Measurements from ENCODE around the gene CEP44.

Gene CEP44

GRCh38 chr4:174283507-174284471 is at the start of gene CEP44, which contains the start of gene FBXO8:
Gene CEP44 (plus strand): TSS chr4:174283911. CDS start chr4:174299122, 15,211 bp downstream.
Gene FBXO8 (minus strand): TSS chr4:174283667. CDS start chr4:174263092, 20,575 bp downstream.
- no peaks in the 10 kb centered on the region for H3K9me3 ChIP-seq
- H3K36me3 ChIP-seq = no peaks in the 10 kb centered on the region
- peak within 1 kb of the TSS; percentile 99 for H3K27ac ChIP-seq
- no peak for TF ChIP-seq CTCF (IDR thresholded peaks at IDR 0.05)
- no peaks in the 10 kb centered on the region for H3K27me3 ChIP-seq
- H3K4me3 ChIP-seq (ENCODE audit: low read depth in 1 of 2, low read length in 1 of 2) = peak within 1 kb of the TSS; percentile 92 to 94
- H3K4me1 ChIP-seq (ENCODE audit: control insufficient read depth in 1 of 2, insufficient read depth in 1 of 2, low read depth in 1 of 2, low read length in 1 of 2) = peaks cover 46% of the 10 kb centered on the region in 2 experiments

GRCh38 chr4:174236359-174236758 is 47.4 kb upstream of the CEP44 start:
- TF ChIP-seq CTCF (IDR thresholded peaks at IDR 0.05) = no peak
- Histone ChIP-seq H3K4me1 (ENCODE audit: control insufficient read depth in 1 of 2, insufficient read depth in 1 of 2, low read depth in 1 of 2, low read length in 1 of 2) (no peaks in the 10 kb centered on the region), H3K4me3 (ENCODE audit: low read depth in 1 of 2, low read length in 1 of 2) (no peak overlapping the region), H3K27ac (no peak overlapping the region), H3K9me3 (no peaks in the 10 kb centered on the region), H3K36me3 (peaks cover 45% of the 10 kb centered on the region), H3K27me3 (no peaks in the 10 kb centered on the region)

- Histone ChIP-seq H3K4me1 (ENCODE audit: control insufficient read depth in 1 of 2, insufficient read depth in 1 of 2, low read depth in 1 of 2, low read length in 1 of 2) (no peaks in the 10 kb centered on the region), H3K27me3 (no peaks in the 10 kb centered on the region), H3K9me3 (no peaks in the 10 kb centered on the region), H3K4me3 (ENCODE audit: low read depth in 1 of 2, low read length in 1 of 2) (no peak overlapping the region), H3K27ac (no peak overlapping the region), H3K36me3 (peaks cover 34% of the 10 kb centered on the region)
- no peak for TF ChIP-seq CTCF (IDR thresholded peaks at IDR 0.05)
These were observed 42.5 kb upstream of the CEP44 start for GRCh38 chr4:174241162-174241561.

GRCh38 chr4:174244441-174244840 is 39.3 kb upstream of the CEP44 start:
- no peaks in the 10 kb centered on the region for H3K9me3 ChIP-seq
- no peaks in the 10 kb centered on the region for H3K4me1 ChIP-seq (ENCODE audit: control insufficient read depth in 1 of 2, insufficient read depth in 1 of 2, low read depth in 1 of 2, low read length in 1 of 2)
- peaks cover 5% of the 10 kb centered on the region for H3K36me3 ChIP-seq
- no peak overlapping the region for H3K4me3 ChIP-seq (ENCODE audit: low read depth in 1 of 2, low read length in 1 of 2)
- no peaks in the 10 kb centered on the region for H3K27me3 ChIP-seq
- no peak for TF ChIP-seq CTCF (IDR thresholded peaks at IDR 0.05)
- no peak overlapping the region for H3K27ac ChIP-seq

- no peaks in the 10 kb centered on the region for H3K4me1 ChIP-seq (ENCODE audit: control insufficient read depth in 1 of 2, insufficient read depth in 1 of 2, low read depth in 1 of 2, low read length in 1 of 2)
- H3K27ac ChIP-seq = no peak overlapping the region
- no peaks in the 10 kb centered on the region for H3K36me3 ChIP-seq
- H3K4me3 ChIP-seq (ENCODE audit: low read depth in 1 of 2, low read length in 1 of 2) = no peak overlapping the region
- no peaks in the 10 kb centered on the region for H3K27me3 ChIP-seq
- H3K9me3 ChIP-seq = no peaks in the 10 kb centered on the region
- TF ChIP-seq CTCF (IDR thresholded peaks at IDR 0.05) = no peak
These were observed 38.0 kb upstream of the CEP44 start for GRCh38 chr4:174245714-174246113.
